Activated B cell treated with CpG ODN at 0.5 μM for 24 hours (primary cell): ENCODE data around the gene GNPAT. TPM values are rescaled to one million over a fixed set of nuclear protein-coding genes. Genes with fewer than 3 reads are reported as not detected.

Experiments
- ATAC-seq: fragments of 200-7000 bp; cut with Tn5 transposase; one replicate; pipeline ENCODE4 v1.10.0; 2021; ENCODE audit warnings: low read depth, mild to moderate bottlenecking, moderate library complexity
- CTCF ChIA-PET: fragments of 350-600 bp; sonication (Branson Sonifier 250); formaldehyde crosslinking; loops from one replicate; lab custom pipeline; 2021; ENCODE audit warnings: antibody characterized with exemption; lab: Charles Lee
- POLR2A ChIA-PET: fragments of 350-600 bp; sonication (Branson Sonifier 250); formaldehyde crosslinking; loops from one replicate; lab custom pipeline; 2021; ENCODE audit warnings: antibody characterized with exemption; lab: Charles Lee
- DNase-seq: peaks from one replicate; pipeline ENCODE4 v3.0.0; 2022
- H3K27ac Mint-ChIP-seq: one replicate; pipeline ENCODE4 v1.8.0; 2020; ENCODE audit warnings: mixed read lengths
- H3K27me3 Mint-ChIP-seq: one replicate; pipeline ENCODE4 v1.8.0; 2021; ENCODE audit warnings: mixed read lengths
- H3K36me3 Mint-ChIP-seq: one replicate; pipeline ENCODE4 v1.8.0; 2021; ENCODE audit warnings: low read depth, mixed read lengths
- H3K4me1 Mint-ChIP-seq: one replicate; pipeline ENCODE4 v1.8.0; 2021; ENCODE audit warnings: mixed read lengths
- H3K4me3 Mint-ChIP-seq: one replicate; pipeline ENCODE4 v1.8.0; 2020; ENCODE audit warnings: mild to moderate bottlenecking, mixed read lengths
- H3K9me3 Mint-ChIP-seq: one replicate; pipeline ENCODE4 v1.8.0; 2020; ENCODE audit warnings: mixed read lengths
- CTCF ChIP-seq: fragments of 200-600 bp; IDR thresholded peaks from one replicate; pipeline ENCODE4 v1.8.0; 2022; ENCODE audit warnings: antibody characterized with exemption, mild to moderate bottlenecking
- intact Hi-C: fragments of 100-400 bp; cut with micrococcal nuclease; formaldehyde crosslinking; loops from one replicate; pipeline ENCODE4 v1.15.1; 2024
- total RNA-seq: library from RNA; stranded (reverse); gene quantifications from 2 replicates; pipeline ENCODE4 v1.2.3, GENCODE V29; 2022

The GNPAT gene
- total RNA-seq, 1 donor from 2014 or later: 47.4 TPM

GRCh38 chr1:231231511-231231910, 9.5 kb upstream of the GNPAT start:
- Mint-ChIP-seq H3K9me3 (no peaks in the 10 kb centered on the region), H3K27ac (no peak overlapping the region), H3K36me3 (peaks cover 59% of the 10 kb centered on the region), H3K4me1 (peaks cover 32% of the 10 kb centered on the region), H3K4me3 (no peak overlapping the region), H3K27me3 (no peaks in the 10 kb centered on the region)
- intact Hi-C loops: no loop called here
- no peak for ATAC-seq
- no peak for TF ChIP-seq CTCF
- no peak for DNase-seq
- CTCF ChIA-PET: no interaction called here
- POLR2A ChIA-PET: no interaction called here

GRCh38 chr1:231232870-231233734, 7.9 kb upstream of the GNPAT start:
- intact Hi-C loops: no loop called here
- Mint-ChIP-seq H3K4me3 (peak overlapping the region; percentile 63), H3K27ac (peak overlapping the region; percentile 26)

GRCh38 chr1:231233735-231234417, 7.1 kb upstream of the GNPAT start:
- H3K36me3 Mint-ChIP-seq: peaks cover 66% of the 10 kb centered on the region
- ChIA-PET POLR2A (interaction anchor here (1.2 kb wide), 1 partner anchor 18 kb away, joined by 4 read pairs; no protein-coding TSS in a partner anchor), CTCF (interaction anchor here (0.8 kb wide), 1 partner anchor 19 kb away, joined by 3 read pairs; no protein-coding TSS in a partner anchor)
- DNase-seq (no peak), ATAC-seq (no peak)
- no peak overlapping the region for H3K4me3 Mint-ChIP-seq
- no peak overlapping the region for H3K27ac Mint-ChIP-seq
- no peak for TF ChIP-seq CTCF
- intact Hi-C loops: no loop called here
- no peaks in the 10 kb centered on the region for H3K9me3 Mint-ChIP-seq
- H3K27me3 Mint-ChIP-seq: no peaks in the 10 kb centered on the region
- H3K4me1 Mint-ChIP-seq: peaks cover 38% of the 10 kb centered on the region

More at GRCh38 chr1:231232870-231233734, 7.9 kb upstream of the GNPAT start:
- ChIA-PET POLR2A (interaction anchor here (0.8 to 1.2 kb wide), 3 partner anchors 13 to 105 kb away, joined by 3 to 4 read pairs (median 4); partner anchors contain the start of genes EXOC8 and SPRTN), CTCF (interaction anchor here (0.8 kb wide), 1 partner anchor 18 kb away, joined by 3 read pairs; no protein-coding TSS in a partner anchor)
- Mint-ChIP-seq H3K27me3 (no peaks in the 10 kb centered on the region), H3K9me3 (no peaks in the 10 kb centered on the region), H3K4me1 (peaks cover 35% of the 10 kb centered on the region), H3K36me3 (peaks cover 60% of the 10 kb centered on the region)
- DNase-seq (no peak), ATAC-seq (peak; percentile 89)
- TF ChIP-seq CTCF: no peak

- Mint-ChIP-seq H3K4me3 (no peak overlapping the region), H3K4me1 (peaks cover 43% of the 10 kb centered on the region), H3K9me3 (no peaks in the 10 kb centered on the region), H3K27me3 (no peaks in the 10 kb centered on the region), H3K27ac (no peak overlapping the region), H3K36me3 (peaks cover 64% of the 10 kb centered on the region)
- POLR2A ChIA-PET: no interaction called here
- TF ChIP-seq CTCF: no peak
- CTCF ChIA-PET: no interaction called here
- no peak for DNase-seq
- intact Hi-C loops: no loop called here
- ATAC-seq: no peak
These were observed 6.5 kb upstream of the GNPAT start for GRCh38 chr1:231234506-231234905.
